ENCODE data around the gene GLIS2. TPM values are rescaled to one million over a fixed set of nuclear protein-coding genes. Genes with fewer than 3 reads are reported as not detected.

The GLIS2 gene
- 0.18 TPM in 1 of 2 replicates, not detected in the other for total RNA-seq (2014; rRNA removed; shearing (Covaris generic))
- 2.4 and 2.8 TPM in 2 replicates for polyA plus RNA-seq (2015; cell fraction: cytosol; rRNA removed)
- polyA plus RNA-seq (2015; cell fraction: nucleus; rRNA removed) = 0.53 and 1.2 TPM in 2 replicates

- DNase-seq (ENCODE audit: low read depth, low spot score) = peak; percentile 16
- in situ Hi-C loops (cut with HindIII; ENCODE audit: low pct_unique_long_range_greater_than_20kb, low sequenced_read_pairs) = no loop called here
Measured at GRCh38 chr16:4315186-4316107, at the start of gene GLIS2. TSS of gene GLIS2 (plus strand) at chr16:4316067. CDS start at chr16:4332281, 16,214 bp downstream.

DNA sequence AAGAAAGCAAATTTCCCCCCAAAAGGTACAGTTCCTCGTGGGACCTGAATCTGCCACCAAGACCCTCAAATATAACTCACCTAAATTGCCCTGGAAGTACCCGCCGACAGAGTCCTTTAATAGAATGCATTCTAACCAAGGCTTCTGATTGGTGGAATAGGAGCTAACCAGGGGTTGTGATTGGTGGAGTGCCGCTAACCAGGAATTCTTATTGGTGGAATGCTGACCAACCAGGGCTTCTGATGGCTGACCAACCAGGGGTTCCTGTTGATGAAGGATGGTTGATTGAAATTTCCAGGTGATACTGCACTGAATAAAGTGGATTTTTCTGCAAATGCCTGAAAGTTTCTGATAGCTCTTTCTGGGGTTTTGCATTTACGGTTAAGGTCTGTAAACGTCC is 49.5 kb upstream of the GLIS2 start:
- in situ Hi-C loops (cut with HindIII; ENCODE audit: low pct_unique_long_range_greater_than_20kb, low sequenced_read_pairs) = no loop called here
- peak; percentile 56 for DNase-seq (ENCODE audit: low read depth, low spot score)

DNA sequence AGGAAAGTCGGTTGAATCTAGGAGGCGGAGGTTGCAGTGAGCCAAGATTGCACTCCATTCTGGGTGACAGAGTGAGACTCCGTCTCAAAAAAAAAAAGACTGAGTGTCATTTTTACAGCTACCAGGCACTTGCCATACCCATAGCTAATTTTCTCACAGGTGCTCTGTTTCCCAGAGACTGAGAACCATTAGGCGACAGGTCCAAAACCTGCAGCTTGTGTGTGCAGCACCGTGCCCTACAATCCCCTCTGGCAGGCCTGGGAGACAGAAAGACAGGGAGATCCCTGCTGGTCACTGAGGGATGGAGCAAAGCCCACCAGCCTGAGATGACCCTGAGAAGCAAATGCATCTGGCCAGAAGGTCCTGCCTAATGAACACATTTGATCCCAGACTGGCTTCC is 45.8 kb upstream of the GLIS2 start:
- DNase-seq (ENCODE audit: low read depth, low spot score) = no peak
- in situ Hi-C loops (cut with HindIII; ENCODE audit: low pct_unique_long_range_greater_than_20kb, low sequenced_read_pairs) = no loop called here

- in situ Hi-C loops (cut with HindIII; ENCODE audit: low pct_unique_long_range_greater_than_20kb, low sequenced_read_pairs) = no loop called here
- no peak for DNase-seq (ENCODE audit: low read depth, low spot score)
Measured at GRCh38 chr16:4270595-4270994, 45.3 kb upstream of the GLIS2 start.

- in situ Hi-C loops (cut with HindIII; ENCODE audit: low pct_unique_long_range_greater_than_20kb, low sequenced_read_pairs) = no loop called here
- DNase-seq (ENCODE audit: low read depth, low spot score) = peak; percentile 90
Measured at GRCh38 chr16:4271176-4272113, 44.4 kb upstream of the GLIS2 start.

- in situ Hi-C loops (cut with HindIII; ENCODE audit: low pct_unique_long_range_greater_than_20kb, low sequenced_read_pairs) = no loop called here
- DNase-seq (ENCODE audit: low read depth, low spot score) = peak; percentile 33
Measured at GRCh38 chr16:4272114-4272956, 43.5 kb upstream of the GLIS2 start.

- DNase-seq (ENCODE audit: low read depth, low spot score) = peak; percentile 40
- in situ Hi-C loops (cut with HindIII; ENCODE audit: low pct_unique_long_range_greater_than_20kb, low sequenced_read_pairs) = no loop called here
Measured at GRCh38 chr16:4273858-4274311, 42.0 kb upstream of the GLIS2 start.

GRCh38 chr16:4275861-4276260 is 40.0 kb upstream of the GLIS2 start:
- DNase-seq (ENCODE audit: low read depth, low spot score) = no peak
- in situ Hi-C loops (cut with HindIII; ENCODE audit: low pct_unique_long_range_greater_than_20kb, low sequenced_read_pairs) = no loop called here

GRCh38 chr16:4277987-4278513 is 37.8 kb upstream of the GLIS2 start:
- in situ Hi-C loops (cut with HindIII; ENCODE audit: low pct_unique_long_range_greater_than_20kb, low sequenced_read_pairs) = no loop called here
- DNase-seq (ENCODE audit: low read depth, low spot score) = no peak

- in situ Hi-C loops (cut with HindIII; ENCODE audit: low pct_unique_long_range_greater_than_20kb, low sequenced_read_pairs) = no loop called here
- DNase-seq (ENCODE audit: low read depth, low spot score) = no peak
Measured at GRCh38 chr16:4280625-4281024, 35.2 kb upstream of the GLIS2 start.

GRCh38 chr16:4283441-4283840 is 32.4 kb upstream of the GLIS2 start:
- in situ Hi-C loops (cut with HindIII; ENCODE audit: low pct_unique_long_range_greater_than_20kb, low sequenced_read_pairs) = no loop called here
- DNase-seq (ENCODE audit: low read depth, low spot score) = no peak

DNA sequence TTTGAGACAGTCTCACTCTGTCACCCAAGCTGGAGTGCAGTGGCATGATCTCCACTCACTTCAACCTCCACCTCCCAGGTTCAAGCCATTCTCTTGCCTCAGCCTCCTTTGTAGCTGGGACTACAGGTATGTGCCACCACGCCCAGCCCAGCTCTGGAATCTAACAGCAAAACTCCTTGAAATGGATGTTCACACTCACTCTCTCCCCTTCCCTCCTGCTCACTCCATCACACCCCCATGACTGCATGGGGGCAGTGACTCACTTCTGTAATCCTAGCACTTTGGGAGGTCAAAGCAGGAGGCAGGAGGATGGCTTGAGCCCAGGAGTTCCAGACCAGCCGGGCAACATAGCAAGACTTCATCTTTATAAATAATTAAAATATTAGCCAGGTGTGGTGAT is 31.9 kb upstream of the GLIS2 start:
- in situ Hi-C loops (cut with HindIII; ENCODE audit: low pct_unique_long_range_greater_than_20kb, low sequenced_read_pairs) = no loop called here
- no peak for DNase-seq (ENCODE audit: low read depth, low spot score)

DNA sequence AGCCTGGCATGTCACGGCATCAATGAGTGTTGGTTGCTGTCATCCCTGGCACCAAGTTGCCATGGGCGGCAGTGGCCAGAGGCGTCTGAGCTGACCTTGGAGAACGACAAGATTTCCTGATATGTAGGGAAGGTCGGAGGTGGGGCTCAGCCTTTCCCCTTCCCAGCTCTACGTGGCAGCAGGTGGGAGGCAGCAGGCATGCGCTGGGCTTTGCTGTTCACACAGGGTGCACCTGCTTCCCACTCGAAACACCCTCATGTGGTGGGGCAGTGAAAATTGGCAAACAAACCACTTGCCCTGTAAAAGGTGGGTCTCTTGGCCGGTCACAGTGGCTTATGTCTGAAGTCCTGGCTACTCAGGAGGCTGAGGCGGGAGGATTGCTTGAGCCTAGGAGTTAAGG is 30.7 kb upstream of the GLIS2 start:
- in situ Hi-C loops (cut with HindIII; ENCODE audit: low pct_unique_long_range_greater_than_20kb, low sequenced_read_pairs) = no loop called here
- no peak for DNase-seq (ENCODE audit: low read depth, low spot score)

DNA sequence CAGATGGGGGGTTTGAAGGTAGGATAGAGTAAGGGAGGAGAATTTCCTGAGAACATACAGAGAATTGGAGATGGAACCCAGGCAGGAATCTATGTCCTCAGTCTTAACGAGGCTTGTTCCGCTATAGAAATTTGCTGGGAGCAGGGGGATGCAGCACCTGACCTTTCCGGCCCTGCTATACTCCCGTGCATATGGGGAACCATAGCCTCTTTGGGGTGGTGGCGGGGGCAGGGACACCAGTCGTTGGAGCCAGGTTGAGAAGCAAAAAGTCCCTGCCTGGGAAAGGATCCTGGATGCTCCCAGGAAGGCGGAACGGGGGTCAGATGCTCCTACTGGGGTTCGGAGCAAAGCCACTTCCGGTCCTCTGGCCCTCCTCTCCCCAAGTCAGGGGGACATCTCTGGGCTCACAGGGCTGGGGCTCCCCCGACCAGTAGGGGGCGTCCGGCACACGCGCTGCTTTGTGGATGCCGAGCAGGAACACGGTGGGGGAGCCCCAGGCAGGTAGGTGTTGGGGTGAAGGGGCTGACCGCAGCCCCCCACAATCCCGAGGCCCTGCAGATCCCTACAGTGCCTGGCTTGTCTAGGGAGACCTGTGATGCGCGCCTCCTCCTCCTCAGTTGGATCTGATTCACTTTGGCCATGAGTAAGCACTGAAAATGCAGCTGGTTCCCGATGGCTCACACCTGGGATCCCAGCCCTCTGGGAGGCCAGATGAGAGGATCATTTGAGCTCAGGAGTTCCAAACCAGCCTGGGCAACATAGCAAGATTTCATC is 27.5 kb upstream of the GLIS2 start:
- in situ Hi-C loops (cut with HindIII; ENCODE audit: low pct_unique_long_range_greater_than_20kb, low sequenced_read_pairs) = no loop called here
- DNase-seq (ENCODE audit: low read depth, low spot score) = peak; percentile 66

- peak; percentile 33 for DNase-seq (ENCODE audit: low read depth, low spot score)
- in situ Hi-C loops (cut with HindIII; ENCODE audit: low pct_unique_long_range_greater_than_20kb, low sequenced_read_pairs) = no loop called here
Measured at GRCh38 chr16:4290236-4290830, 25.5 kb upstream of the GLIS2 start.

- DNase-seq (ENCODE audit: low read depth, low spot score) = no peak
- in situ Hi-C loops (cut with HindIII; ENCODE audit: low pct_unique_long_range_greater_than_20kb, low sequenced_read_pairs) = no loop called here
Measured at GRCh38 chr16:4291699-4292098, 24.2 kb upstream of the GLIS2 start.

Measured in SK-MEL-5 (cell line).